ENCODE measurements around the gene KIF5C.

DNA sequence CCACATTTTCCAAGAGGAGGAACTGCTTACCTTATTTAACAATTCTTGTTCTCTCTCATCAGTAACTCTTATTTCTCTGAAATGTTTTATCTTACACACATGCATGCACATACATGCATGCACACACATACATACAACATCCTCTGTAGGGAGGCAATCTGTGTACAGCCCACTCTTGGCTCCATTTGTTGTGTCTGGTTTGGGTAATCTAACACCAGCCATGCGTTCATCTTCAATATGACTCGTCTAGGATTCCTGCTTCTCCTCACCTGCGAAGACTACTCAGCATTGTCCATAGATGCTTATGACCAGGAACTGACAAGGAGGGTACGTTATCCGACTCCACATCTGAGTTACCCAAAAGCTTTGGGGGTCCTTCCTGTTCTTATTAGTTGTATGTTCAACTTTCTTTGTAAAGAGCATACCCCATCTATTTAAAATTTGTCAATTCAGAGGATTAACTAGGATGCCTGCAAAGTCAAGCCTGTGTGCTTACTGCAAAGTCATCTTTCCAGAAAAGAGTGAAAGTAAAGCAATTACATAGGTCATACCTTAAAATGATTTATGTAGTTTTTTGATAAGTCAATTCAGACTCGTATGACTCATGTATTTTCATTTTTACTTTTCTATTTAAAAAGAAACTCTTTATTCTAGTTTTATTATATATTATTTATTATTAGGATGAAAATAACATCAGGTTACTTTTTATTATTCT, 181.7 kb downstream of the KIF5C start:
- TF ChIP-seq EZH2 (IDR thresholded peaks at IDR 0.05; ENCODE audit: borderline replicate concordance, low read depth, low read length, severe bottlenecking) = no peak
- TF ChIP-seq, protein P1, sequence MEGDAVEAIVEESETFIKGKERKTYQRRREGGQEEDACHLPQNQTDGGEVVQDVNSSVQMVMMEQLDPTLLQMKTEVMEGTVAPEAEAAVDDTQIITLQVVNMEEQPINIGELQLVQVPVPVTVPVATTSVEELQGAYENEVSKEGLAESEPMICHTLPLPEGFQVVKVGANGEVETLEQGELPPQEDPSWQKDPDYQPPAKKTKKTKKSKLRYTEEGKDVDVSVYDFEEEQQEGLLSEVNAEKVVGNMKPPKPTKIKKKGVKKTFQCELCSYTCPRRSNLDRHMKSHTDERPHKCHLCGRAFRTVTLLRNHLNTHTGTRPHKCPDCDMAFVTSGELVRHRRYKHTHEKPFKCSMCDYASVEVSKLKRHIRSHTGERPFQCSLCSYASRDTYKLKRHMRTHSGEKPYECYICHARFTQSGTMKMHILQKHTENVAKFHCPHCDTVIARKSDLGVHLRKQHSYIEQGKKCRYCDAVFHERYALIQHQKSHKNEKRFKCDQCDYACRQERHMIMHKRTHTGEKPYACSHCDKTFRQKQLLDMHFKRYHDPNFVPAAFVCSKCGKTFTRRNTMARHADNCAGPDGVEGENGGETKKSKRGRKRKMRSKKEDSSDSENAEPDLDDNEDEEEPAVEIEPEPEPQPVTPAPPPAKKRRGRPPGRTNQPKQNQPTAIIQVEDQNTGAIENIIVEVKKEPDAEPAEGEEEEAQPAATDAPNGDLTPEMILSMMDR (IDR thresholded peaks at IDR 0.05; ENCODE audit: borderline replicate concordance, extremely low read depth, low read length, poor library complexity, severe bottlenecking) = no peak
